OCI-LY3 (cell line): ENCODE measurements around the gene RAF1.
"Not testable (repeated sequence)": the region's sequence is repeated elsewhere in the genome, so short reads cannot be mapped to it uniquely, and the experiment has no call there.

Experiments
- H2AFZ ChIP-seq: fragments of 200-600, 300-600 bp; shearing (Covaris generic); 2 replicates; pipeline ENCODE4 v1.6.0; 2014; ENCODE audit warnings: antibody characterized with exemption, low read depth, low read length
- H3K27ac ChIP-seq: fragments of 200-600, 300-600 bp; sonication (generic); 2 replicates; pipeline ENCODE4 v1.5.1; 2014; ENCODE audit warnings: mild to moderate bottlenecking, low read length, moderate library complexity, mixed read lengths
- H3K27me3 ChIP-seq: fragments of 200-600, 300-600 bp; sonication (generic); 2 replicates; pipeline ENCODE4 v1.6.1; 2014; ENCODE audit warnings: low read depth, low read length, mixed read lengths
- H3K36me3 ChIP-seq: fragments of 200-600, 300-600 bp; sonication (generic); replicated peaks from 2 replicates; pipeline ENCODE3; 2014; ENCODE audit warnings: low read depth, low read length, mixed read lengths
- H3K4me1 ChIP-seq: fragments of 300-600, 200-600 bp; sonication (generic); 2 replicates; pipeline ENCODE4 v1.6.1; 2014; ENCODE audit warnings: low read length, mixed read lengths
- H3K4me2 ChIP-seq: fragments of 200-600, 300-600 bp; sonication (generic); 2 replicates; pipeline ENCODE4 v1.6.1; 2014; ENCODE audit warnings: low read length, mixed read lengths
- H3K4me3 ChIP-seq: fragments of 300-600, 200-600 bp; sonication (generic); 2 replicates; pipeline ENCODE4 v1.5.1; 2014; ENCODE audit warnings: antibody characterized with exemption, mild to moderate bottlenecking, low read length, moderate library complexity
- H3K79me2 ChIP-seq: fragments of 300-600, 200-600 bp; shearing (Covaris generic); 2 replicates; pipeline ENCODE4 v1.6.1; 2014; ENCODE audit warnings: mild to moderate bottlenecking, low read length, mixed read lengths
- H3K9ac ChIP-seq: fragments of 300-600, 200-600 bp; shearing (Covaris generic); 2 replicates; pipeline ENCODE4 v1.6.0; 2014; ENCODE audit warnings: mild to moderate bottlenecking, low read length, moderate library complexity
- H3K9me3 ChIP-seq: fragments of 200-600, 300-600 bp; shearing (Covaris generic); 2 replicates; pipeline ENCODE4 v1.6.1; 2014; ENCODE audit warnings: low read length, mixed read lengths; ENCODE audit not compliant: insufficient read depth
- H4K20me1 ChIP-seq: fragments of 200-600, 300-600 bp; sonication (generic); 2 replicates; pipeline ENCODE4 v1.6.1; 2016; ENCODE audit warnings: low read length, mixed read lengths; ENCODE audit not compliant: insufficient read depth
- EZH2phosphoT487 ChIP-seq: fragments of 200-600 bp; shearing (Covaris generic); IDR thresholded peaks from 2 replicates; pipeline ENCODE4 v1.6.1; 2018; ENCODE audit warnings: antibody characterized with exemption, mixed run types, low read depth
- TF ChIP-seq, protein P1 (sequence below): fragments of 200-600, 300-600 bp; sonication (generic); IDR thresholded peaks from 2 replicates; pipeline ENCODE4 v1.5.1; 2014; ENCODE audit warnings: antibody characterized with exemption, low read length, low read depth

The RAF1 gene

DNA sequence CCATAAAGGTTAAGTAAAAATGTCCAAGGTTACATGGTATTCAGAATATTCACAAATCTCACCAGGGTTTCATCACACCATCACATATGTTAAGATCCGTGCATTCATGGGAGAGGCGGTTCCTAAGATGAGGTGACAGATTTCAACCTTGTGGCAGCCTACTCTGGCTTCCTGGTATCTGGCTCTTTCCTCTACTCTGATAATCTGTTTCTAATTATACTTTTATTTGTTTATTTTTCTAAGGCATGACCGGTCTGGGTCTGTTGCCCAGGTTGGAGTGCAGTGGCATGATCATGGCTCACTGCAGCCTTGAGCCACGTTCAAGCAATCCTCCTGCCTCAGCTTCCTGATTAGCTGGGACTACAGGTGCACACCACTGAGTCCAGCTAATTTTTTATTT, 34.4 kb downstream of the RAF1 start:
- Histone ChIP-seq H4K20me1 (peaks cover 86% of the 10 kb centered on the region), H3K4me1 (no peaks in the 10 kb centered on the region), H2AFZ (no peak overlapping the region), H3K9me3 (no peaks in the 10 kb centered on the region), H3K4me3 (no peak overlapping the region), H3K27ac (no peak overlapping the region), H3K27me3 (no peaks in the 10 kb centered on the region), H3K4me2 (no peak overlapping the region), H3K79me2 (peaks cover 98% of the 10 kb centered on the region), H3K36me3 (peaks cover 3% of the 10 kb centered on the region), H3K9ac (no peak overlapping the region)
- no peak for TF ChIP-seq EZH2phosphoT487
- TF ChIP-seq, protein P1, sequence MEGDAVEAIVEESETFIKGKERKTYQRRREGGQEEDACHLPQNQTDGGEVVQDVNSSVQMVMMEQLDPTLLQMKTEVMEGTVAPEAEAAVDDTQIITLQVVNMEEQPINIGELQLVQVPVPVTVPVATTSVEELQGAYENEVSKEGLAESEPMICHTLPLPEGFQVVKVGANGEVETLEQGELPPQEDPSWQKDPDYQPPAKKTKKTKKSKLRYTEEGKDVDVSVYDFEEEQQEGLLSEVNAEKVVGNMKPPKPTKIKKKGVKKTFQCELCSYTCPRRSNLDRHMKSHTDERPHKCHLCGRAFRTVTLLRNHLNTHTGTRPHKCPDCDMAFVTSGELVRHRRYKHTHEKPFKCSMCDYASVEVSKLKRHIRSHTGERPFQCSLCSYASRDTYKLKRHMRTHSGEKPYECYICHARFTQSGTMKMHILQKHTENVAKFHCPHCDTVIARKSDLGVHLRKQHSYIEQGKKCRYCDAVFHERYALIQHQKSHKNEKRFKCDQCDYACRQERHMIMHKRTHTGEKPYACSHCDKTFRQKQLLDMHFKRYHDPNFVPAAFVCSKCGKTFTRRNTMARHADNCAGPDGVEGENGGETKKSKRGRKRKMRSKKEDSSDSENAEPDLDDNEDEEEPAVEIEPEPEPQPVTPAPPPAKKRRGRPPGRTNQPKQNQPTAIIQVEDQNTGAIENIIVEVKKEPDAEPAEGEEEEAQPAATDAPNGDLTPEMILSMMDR: no peak

DNA sequence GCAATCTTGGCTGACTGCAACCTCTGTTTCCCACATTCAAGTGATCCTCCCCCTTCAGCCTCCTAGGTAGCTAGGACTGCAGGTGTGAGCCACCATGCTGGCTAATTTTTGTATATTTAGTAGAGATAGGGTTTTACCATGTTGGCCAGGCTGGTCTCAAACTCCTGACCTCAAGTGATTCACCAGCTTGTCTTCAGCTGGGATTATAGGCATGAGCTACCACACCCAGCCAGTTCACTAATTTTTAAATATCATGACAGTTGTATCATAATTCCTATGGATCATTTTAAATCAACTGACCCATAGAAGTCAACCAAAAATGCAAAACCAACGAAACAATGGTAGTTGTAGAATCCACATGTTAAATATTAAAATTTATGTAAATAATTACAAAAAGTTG, 35.1 kb downstream of the RAF1 start:
- Histone ChIP-seq H3K27me3 (no peaks in the 10 kb centered on the region), H3K4me2 (no peak overlapping the region), H3K79me2 (peaks cover 98% of the 10 kb centered on the region), H3K36me3 (no peaks in the 10 kb centered on the region), H4K20me1 (peaks cover 87% of the 10 kb centered on the region), H2AFZ (no peak overlapping the region), H3K9ac (no peak overlapping the region), H3K4me3 (no peak overlapping the region), H3K9me3 (no peaks in the 10 kb centered on the region), H3K27ac (no peak overlapping the region), H3K4me1 (no peaks in the 10 kb centered on the region)
- TF ChIP-seq EZH2phosphoT487: no peak
- TF ChIP-seq, protein P1: no peak

DNA sequence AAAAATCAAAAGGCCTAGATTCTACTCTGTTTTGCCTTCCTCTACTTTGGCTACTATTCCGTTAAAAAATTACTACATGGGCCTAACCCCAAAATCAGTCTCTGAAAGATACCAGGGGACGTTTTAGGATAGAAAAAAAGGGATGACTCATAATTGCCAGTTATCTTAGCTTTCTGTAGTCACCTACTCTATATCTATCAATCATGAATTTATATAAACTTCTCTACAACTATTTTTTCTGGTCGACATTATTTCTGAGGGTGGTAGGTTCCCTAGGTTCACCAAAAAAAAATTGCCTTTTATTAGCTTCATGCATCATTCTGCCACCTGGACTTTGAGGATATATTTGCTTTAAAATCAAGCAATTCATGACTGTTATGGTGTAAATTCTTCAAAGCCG, 36.5 kb downstream of the RAF1 start:
- TF ChIP-seq EZH2phosphoT487: no peak
- TF ChIP-seq, protein P1: no peak
- peaks cover 99% of the 10 kb centered on the region for H3K79me2 ChIP-seq
- H3K9ac ChIP-seq: no peak overlapping the region
- H3K9me3 ChIP-seq: no peaks in the 10 kb centered on the region
- no peaks in the 10 kb centered on the region for H3K27me3 ChIP-seq
- no peaks in the 10 kb centered on the region for H3K4me1 ChIP-seq
- no peak overlapping the region for H3K27ac ChIP-seq
- H4K20me1 ChIP-seq: peaks cover 84% of the 10 kb centered on the region
- H3K36me3 ChIP-seq: no peaks in the 10 kb centered on the region
- no peak overlapping the region for H3K4me2 ChIP-seq
- no peak overlapping the region for H3K4me3 ChIP-seq
- no peak overlapping the region for H2AFZ ChIP-seq

DNA sequence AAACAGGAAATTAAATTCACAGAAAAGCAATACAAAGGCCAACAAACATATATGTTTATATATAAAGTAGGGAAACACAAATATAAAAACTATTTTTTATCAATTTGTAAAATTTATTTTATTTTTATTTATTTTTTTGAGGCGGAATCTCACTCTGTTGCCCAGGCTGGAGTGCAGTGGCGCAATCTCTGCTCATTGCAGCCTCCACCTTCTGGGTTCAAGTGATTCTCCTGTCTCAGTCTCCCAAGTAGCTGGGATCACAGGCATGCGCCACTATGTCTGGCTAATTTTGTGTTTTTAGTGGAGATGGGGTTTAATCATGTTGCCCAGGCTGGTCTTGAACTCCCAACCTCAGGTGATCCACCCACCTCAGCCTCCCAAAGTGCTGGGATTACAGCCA, 39.0 kb downstream of the RAF1 start:
- not testable (repeated sequence) for H3K4me3 ChIP-seq, H2AFZ ChIP-seq, H3K36me3 ChIP-seq, H3K4me1 ChIP-seq, H3K9ac ChIP-seq, H3K9me3 ChIP-seq, H3K27ac ChIP-seq, H3K27me3 ChIP-seq, H3K4me2 ChIP-seq
- Histone ChIP-seq H3K79me2 (peaks cover 99% of the 10 kb centered on the region), H4K20me1 (peaks cover 85% of the 10 kb centered on the region)

DNA sequence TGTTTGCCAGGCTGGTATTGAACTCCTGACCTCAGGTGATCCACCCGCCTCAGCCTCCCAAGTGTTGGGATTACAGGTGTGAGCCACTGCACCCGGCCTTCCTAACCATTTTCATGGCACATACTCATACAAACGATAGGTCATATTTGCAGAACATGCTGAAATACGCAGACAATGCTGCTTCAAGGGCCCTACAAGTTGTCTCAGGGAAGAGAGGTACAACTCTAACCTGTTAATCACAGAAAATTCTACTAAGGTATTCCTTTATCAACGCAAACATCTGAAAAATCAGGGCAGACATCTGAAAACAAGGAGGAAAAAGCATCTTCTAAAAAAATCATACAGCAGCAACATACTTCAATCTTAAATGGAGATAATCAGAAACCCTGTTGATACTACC, 39.9 kb downstream of the RAF1 start:
- Histone ChIP-seq H3K27ac (no peak overlapping the region), H3K9ac (no peak overlapping the region), H3K4me2 (no peak overlapping the region), H3K4me1 (no peaks in the 10 kb centered on the region), H3K27me3 (no peaks in the 10 kb centered on the region), H3K36me3 (no peaks in the 10 kb centered on the region), H4K20me1 (peaks cover 76% of the 10 kb centered on the region), H2AFZ (no peak overlapping the region), H3K79me2 (peaks cover 97% of the 10 kb centered on the region), H3K4me3 (no peak overlapping the region), H3K9me3 (no peaks in the 10 kb centered on the region)
- TF ChIP-seq, protein P1: no peak
- no peak for TF ChIP-seq EZH2phosphoT487
